Measurements from ENCODE around the gene CEP192. TPM values are rescaled to one million over a fixed set of nuclear protein-coding genes. Genes with fewer than 3 reads are reported as not detected.

Gene CEP192
- total and polyA plus RNA-seq, 2 of the 13 experiments (the other 11 are each of a cell fraction or from before 2014, with no cell fraction given) = 15.3 to 24.7 TPM

GRCh38 chr18:12990967-12991820, at the start of gene CEP192 (continued):
- TF ChIP-seq TAF15 (IDR thresholded peaks at IDR 0.05; ENCODE audit: low read depth, low read length, poor library complexity, severe bottlenecking) (no peak), HIVEP1 (CRISPR knock-in tag; IDR thresholded peaks at IDR 0.05) (peak; percentile 89), ZBTB25 (CRISPR knock-in tag; IDR thresholded peaks at IDR 0.05) (peak; percentile 88), GZF1 (CRISPR knock-in tag; IDR thresholded peaks at IDR 0.05) (peak; percentile 88; the same call in 1 of the 2 replicates), NFKBIZ (CRISPR knock-in tag; IDR thresholded peaks at IDR 0.05) (0 out of 2 replicates have a peak, but pooled peaks have one; percentile 65), SETDB1 (CRISPR knock-in tag; IDR thresholded peaks at IDR 0.05; ENCODE audit: borderline replicate concordance) (peak; percentile 38; the same call in 1 of the 2 replicates), SMAD3 (CRISPR knock-in tag; IDR thresholded peaks at IDR 0.05) (peak; percentile 70; the same call in 1 of the 2 replicates), SRSF1 (optimal IDR thresholded peaks at IDR 0.05; ENCODE audit: low read depth, low read length) (peak; percentile 76), PPARG (CRISPR knock-in tag; conservative IDR thresholded peaks at IDR 0.05) (peak; percentile 56), GABPA (IDR thresholded peaks at IDR 0.05; ENCODE audit: low read depth, low read length) (peak; percentile 38), GABPA (CRISPR knock-in tag; IDR thresholded peaks at IDR 0.05; ENCODE audit: low read depth) (peak; percentile 68; the same call in 1 of the 2 replicates), IRX3 (CRISPR knock-in tag; IDR thresholded peaks at IDR 0.05; ENCODE audit: borderline replicate concordance, low read depth) (no peak), ZBTB7B (CRISPR knock-in tag; IDR thresholded peaks at IDR 0.05) (peak; percentile 76; the same call in 1 of the 2 replicates), HOXD1 (CRISPR knock-in tag; IDR thresholded peaks at IDR 0.05) (peak; percentile 67; the same call in 1 of the 2 replicates), ZBTB21 (CRISPR knock-in tag; IDR thresholded peaks at IDR 0.05) (no peak), ZSCAN12 (CRISPR knock-in tag; IDR thresholded peaks at IDR 0.05) (no peak), CEBPZ (IDR thresholded peaks at IDR 0.05; ENCODE audit: low read length) (no peak), ZBTB3 (CRISPR knock-in tag; IDR thresholded peaks at IDR 0.05; ENCODE audit: borderline replicate concordance, low read depth) (no peak), ZKSCAN1 (IDR thresholded peaks at IDR 0.05; ENCODE audit: low read length) (no peak), ELF4 (CRISPR knock-in tag; IDR thresholded peaks at IDR 0.05; ENCODE audit: borderline replicate concordance) (peak; percentile 36; the same call in 1 of the 2 replicates), TGIF2 (CRISPR knock-in tag; IDR thresholded peaks at IDR 0.05) (peak; percentile 15; the same call in 1 of the 2 replicates), ZBTB37 (CRISPR knock-in tag; IDR thresholded peaks at IDR 0.05) (no peak), SOX6 (IDR thresholded peaks at IDR 0.05) (no peak), SOX6 (CRISPR knock-in tag; IDR thresholded peaks at IDR 0.05) (peak; percentile 84)

Measured in HepG2 (cell line).